Measurements from ENCODE around the gene MGRN1.

DNA sequence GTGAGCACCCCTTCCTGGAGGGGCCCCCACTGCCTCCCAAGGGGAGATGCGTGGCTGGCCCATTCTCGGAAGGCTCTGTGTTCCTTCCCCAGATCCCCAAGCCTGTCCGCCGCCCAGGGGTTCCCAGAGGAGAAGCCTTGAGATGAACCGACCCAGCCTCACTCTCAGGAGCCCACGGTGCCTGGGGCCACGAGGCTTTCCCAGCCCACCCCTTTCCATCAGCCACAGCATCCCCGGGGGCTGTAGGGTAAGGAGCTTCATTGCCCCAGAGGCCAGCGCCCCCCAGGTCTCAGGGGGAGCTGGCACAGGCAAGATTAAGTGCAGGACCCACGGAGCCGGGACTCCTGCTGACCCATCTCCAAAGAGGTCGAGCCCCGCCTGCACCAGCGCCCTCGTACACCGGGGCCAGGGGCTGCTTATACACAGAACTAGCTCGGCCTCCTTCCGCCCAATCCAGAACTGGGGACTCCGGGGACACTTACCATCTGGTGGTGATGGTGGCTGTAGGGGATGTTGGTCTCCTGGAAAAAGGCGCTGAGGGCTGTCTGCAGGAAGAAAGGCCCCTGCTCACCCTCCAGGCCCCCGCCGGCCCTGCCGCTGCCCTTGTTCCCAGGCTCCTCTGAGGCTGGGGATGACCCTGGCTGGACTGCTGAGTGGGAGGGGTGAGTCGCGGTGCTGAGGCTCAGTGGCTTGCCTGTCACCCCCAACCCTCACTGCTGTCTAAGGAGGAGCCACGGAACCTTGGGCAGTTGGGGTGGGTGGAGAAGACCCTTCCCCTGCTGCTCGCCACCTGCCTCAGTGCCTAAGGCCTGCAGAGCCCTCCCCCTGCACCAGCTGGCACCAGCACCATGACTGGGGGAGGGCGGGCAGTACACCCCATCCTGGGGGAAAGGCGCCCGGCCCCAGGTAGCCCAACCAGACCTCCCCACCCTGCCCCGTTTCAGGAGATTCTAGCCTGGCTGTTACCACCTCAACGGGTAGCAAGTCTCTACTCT, 14.3 kb upstream of the MGRN1 start:
- TF ChIP-seq EZH2 (IDR thresholded peaks at IDR 0.05) (no peak), POLR2AphosphoS5 (IDR thresholded peaks at IDR 0.05; ENCODE audit: borderline replicate concordance, low read depth, low read length) (no peak)
